Neural progenitor cell (in vitro differentiated cells): ENCODE measurements around the gene CDK4. TPM values are rescaled to one million over a fixed set of nuclear protein-coding genes. Genes with fewer than 3 reads are reported as not detected.

ENCODE experiments used
- DNase-seq: peaks from one replicate; pipeline ENCODE4 v3.0.0-alpha.2; 2016; ENCODE audit warnings: low spot score
- H2AFZ ChIP-seq: fragments of 200-600 bp; sonication (generic); replicated peaks from 2 replicates; pipeline ENCODE4 v1.6.1; 2016; ENCODE audit warnings: antibody characterized with exemption
- H3F3A ChIP-seq: fragments of 200-600 bp; sonication (generic); 2 replicates; pipeline ENCODE4 v1.6.1; 2016; ENCODE audit warnings: antibody characterized with exemption, low read depth
- H3K27ac ChIP-seq: fragments of 200-600 bp; sonication (generic); 2 replicates; pipeline ENCODE4 v1.5.1; 2016; ENCODE audit warnings: mild to moderate bottlenecking
- H3K27me3 ChIP-seq: fragments of 200-600 bp; sonication (generic); 2 replicates; pipeline ENCODE4 v1.6.1; 2016; ENCODE audit warnings: mild to moderate bottlenecking, moderate library complexity
- H3K36me3 ChIP-seq: fragments of 200-600 bp; sonication (generic); 2 replicates; pipeline ENCODE4 v1.5.1; 2016
- H3K4me1 ChIP-seq: fragments of 200-600 bp; sonication (generic); 2 replicates; pipeline ENCODE4 v1.6.1; 2016; ENCODE audit warnings: mixed run types
- H3K4me2 ChIP-seq: fragments of 200-600 bp; sonication (generic); 2 replicates; pipeline ENCODE4 v1.6.1; 2016
- H3K4me3 ChIP-seq: fragments of 200-600 bp; sonication (generic); 2 replicates; pipeline ENCODE4 v1.5.1; 2016
- H3K79me2 ChIP-seq: fragments of 200-600 bp; sonication (generic); 2 replicates; pipeline ENCODE4 v1.6.1; 2016; ENCODE audit warnings: low read depth
- H3K9ac ChIP-seq: fragments of 200-600 bp; sonication (generic); 2 replicates; pipeline ENCODE4 v1.6.1; 2016
- H3K9me3 ChIP-seq: fragments of 200-600 bp; sonication (generic); 2 replicates; pipeline ENCODE4 v1.5.1; 2016; ENCODE audit warnings: low read depth
- H4K20me1 ChIP-seq: fragments of 200-600 bp; sonication (generic); 2 replicates; pipeline ENCODE4 v1.6.1; 2016; ENCODE audit warnings: low read depth
- H3K27ac Mint-ChIP-seq: 3 replicates; pipeline ENCODE4 v1.8.0; 2021; ENCODE audit warnings: mixed read lengths
- H3K27me3 Mint-ChIP-seq: 2 replicates; pipeline ENCODE4 v1.8.0; 2022; ENCODE audit warnings: low read depth, mild to moderate bottlenecking, inconsistent platforms, moderate library complexity, mixed read lengths; ENCODE audit not compliant: insufficient read depth
- H3K36me3 Mint-ChIP-seq: 3 replicates; pipeline ENCODE4 v1.8.0; 2021; ENCODE audit warnings: mixed read lengths
- H3K4me1 Mint-ChIP-seq: 3 replicates; pipeline ENCODE4 v1.8.0; 2021; ENCODE audit warnings: mixed read lengths
- H3K4me3 Mint-ChIP-seq: 3 replicates; pipeline ENCODE4 v1.8.0; 2021; ENCODE audit warnings: mild to moderate bottlenecking, moderate library complexity, mixed read lengths
- H3K9me3 Mint-ChIP-seq: 3 replicates; pipeline ENCODE4 v1.8.0; 2020; ENCODE audit warnings: mixed read lengths
- CTCF ChIP-seq: fragments of 200-600 bp; sonication (generic); IDR thresholded peaks from 2 replicates; pipeline ENCODE4 v1.5.1; 2017; ENCODE audit warnings: antibody characterized with exemption, mild to moderate bottlenecking
- EZH2 ChIP-seq: fragments of 200-600 bp; sonication (generic); IDR thresholded peaks from 2 replicates; pipeline ENCODE4 v1.6.1; 2017; ENCODE audit warnings: antibody characterized with exemption, mild to moderate bottlenecking, moderate library complexity
- EZH2phosphoT487 ChIP-seq: fragments of 200-600 bp; sonication (generic); IDR thresholded peaks from 2 replicates; pipeline ENCODE4 v1.6.1; 2017; ENCODE audit warnings: antibody characterized with exemption
- total RNA-seq: library from RNA; depleted of rRNA; stranded (reverse); fragments of >200 nt; gene quantifications from 2 replicates; pipeline ENCODE4 v1.2.3, GENCODE V29; 2015; ENCODE audit warnings: low replicate concordance

The CDK4 gene
- total RNA-seq, 1 donor from 2014 or later: 169 TPM

GRCh38 chr12:57780284-57780897 is 28.3 kb upstream of the CDK4 start:
- no peak overlapping the region for H3K4me3 Mint-ChIP-seq
- Histone ChIP-seq H2AFZ (no peak overlapping the region), H3K4me2 (no peak overlapping the region), H3K9me3 (no peaks in the 10 kb centered on the region), H3K27ac (no peak overlapping the region), H3K9ac (no peak overlapping the region), H3K36me3 (no peaks in the 10 kb centered on the region), H3K4me3 (no peak overlapping the region), H3K27me3 (no peaks in the 10 kb centered on the region), H3F3A (peaks cover 19% of the 10 kb centered on the region), H4K20me1 (no peaks in the 10 kb centered on the region), H3K4me1 (no peaks in the 10 kb centered on the region), H3K79me2 (peaks cover 20% of the 10 kb centered on the region)
- TF ChIP-seq EZH2phosphoT487: no peak
- H3K9me3 Mint-ChIP-seq: no peaks in the 10 kb centered on the region
- peaks cover 5% of the 10 kb centered on the region for H3K27me3 Mint-ChIP-seq
- DNase-seq: no peak
- peaks cover 4% of the 10 kb centered on the region for H3K36me3 Mint-ChIP-seq
- no peak overlapping the region for H3K27ac Mint-ChIP-seq
- peaks cover 11% of the 10 kb centered on the region for H3K4me1 Mint-ChIP-seq

GRCh38 chr12:57779736-57780135 is 27.6 kb upstream of the CDK4 start:
- peaks cover 11% of the 10 kb centered on the region for H3K4me1 Mint-ChIP-seq
- H3F3A ChIP-seq: peaks cover 19% of the 10 kb centered on the region
- no peak overlapping the region for H3K4me3 Mint-ChIP-seq
- DNase-seq: no peak
- H3K27ac ChIP-seq: no peak overlapping the region
- no peaks in the 10 kb centered on the region for H3K4me1 ChIP-seq
- H3K36me3 ChIP-seq: no peaks in the 10 kb centered on the region
- no peaks in the 10 kb centered on the region for H3K9me3 Mint-ChIP-seq
- no peak overlapping the region for H2AFZ ChIP-seq
- no peaks in the 10 kb centered on the region for H4K20me1 ChIP-seq
- no peak overlapping the region for H3K4me2 ChIP-seq
- no peak overlapping the region for H3K27ac Mint-ChIP-seq
- H3K27me3 ChIP-seq: no peaks in the 10 kb centered on the region
- peaks cover 20% of the 10 kb centered on the region for H3K79me2 ChIP-seq
- H3K36me3 Mint-ChIP-seq: peaks cover 4% of the 10 kb centered on the region
- no peaks in the 10 kb centered on the region for H3K9me3 ChIP-seq
- peaks cover 5% of the 10 kb centered on the region for H3K27me3 Mint-ChIP-seq
- no peak overlapping the region for H3K4me3 ChIP-seq
- TF ChIP-seq EZH2phosphoT487: no peak
- TF ChIP-seq EZH2: no peak
- TF ChIP-seq CTCF: no peak
- no peak overlapping the region for H3K9ac ChIP-seq

- H4K20me1 ChIP-seq: no peaks in the 10 kb centered on the region
- H3K9me3 ChIP-seq: no peaks in the 10 kb centered on the region
- Mint-ChIP-seq H3K36me3 (no peaks in the 10 kb centered on the region), H3K4me1 (peaks cover 5% of the 10 kb centered on the region), H3K27me3 (peaks cover 7% of the 10 kb centered on the region), H3K9me3 (no peaks in the 10 kb centered on the region), H3K4me3 (no peak overlapping the region), H3K27ac (no peak overlapping the region)
- H3K79me2 ChIP-seq: peaks cover 3% of the 10 kb centered on the region
- no peak overlapping the region for H2AFZ ChIP-seq
- H3K27me3 ChIP-seq: peaks cover 11% of the 10 kb centered on the region
- H3K4me3 ChIP-seq: no peak overlapping the region
- H3K9ac ChIP-seq: no peak overlapping the region
- no peaks in the 10 kb centered on the region for H3K4me1 ChIP-seq
- H3K36me3 ChIP-seq: no peaks in the 10 kb centered on the region
- no peak for DNase-seq
- H3K4me2 ChIP-seq: no peak overlapping the region
- H3F3A ChIP-seq: peaks cover 15% of the 10 kb centered on the region
- H3K27ac ChIP-seq: no peak overlapping the region
- TF ChIP-seq CTCF (no peak), EZH2phosphoT487 (no peak), EZH2 (no peak)
Observed at GRCh38 chr12:57777911-57778310, 25.8 kb upstream of the CDK4 start.

- H2AFZ ChIP-seq: no peak overlapping the region
- no peak for TF ChIP-seq EZH2
- TF ChIP-seq EZH2phosphoT487: no peak
- TF ChIP-seq CTCF: no peak
- H4K20me1 ChIP-seq: no peaks in the 10 kb centered on the region
- Mint-ChIP-seq H3K27ac (no peak overlapping the region), H3K9me3 (no peaks in the 10 kb centered on the region), H3K27me3 (peaks cover 5% of the 10 kb centered on the region), H3K36me3 (no peaks in the 10 kb centered on the region), H3K4me3 (no peak overlapping the region), H3K4me1 (peaks cover 3% of the 10 kb centered on the region)
- no peak for DNase-seq
- no peaks in the 10 kb centered on the region for H3K4me1 ChIP-seq
- H3K27ac ChIP-seq: no peak overlapping the region
- H3K4me3 ChIP-seq: no peak overlapping the region
- H3K4me2 ChIP-seq: no peak overlapping the region
- peaks cover 17% of the 10 kb centered on the region for H3F3A ChIP-seq
- H3K9me3 ChIP-seq: no peaks in the 10 kb centered on the region
- H3K9ac ChIP-seq: no peak overlapping the region
- H3K79me2 ChIP-seq: no peaks in the 10 kb centered on the region
- H3K36me3 ChIP-seq: no peaks in the 10 kb centered on the region
- H3K27me3 ChIP-seq: peaks cover 12% of the 10 kb centered on the region
Observed at GRCh38 chr12:57777367-57777766, 25.3 kb upstream of the CDK4 start.
